Measurements from ENCODE around the gene FN1. TPM values are rescaled to one million over a fixed set of nuclear protein-coding genes. Genes with fewer than 3 reads are reported as not detected.

Gene FN1
- total RNA-seq, 6 experiments from 2014 or later: 938 to 2,279 (median 1,324) TPM

- WGBS (ENCODE audit: insufficient coverage, low coverage, low lambda C conversion rate, missing lambda C conversion rate): 47% methylated on average over 2 of the region's 2 CpGs
- Histone ChIP-seq H3K4me3 (no peak overlapping the region), H3K36me3 (no peaks in the 10 kb centered on the region), H3K27ac (no peak overlapping the region), H3K27me3 (no peaks in the 10 kb centered on the region), H3K9me3 (no peaks in the 10 kb centered on the region), H3K4me1 (no peaks in the 10 kb centered on the region)
- TF ChIP-seq POLR2A (IDR thresholded peaks at IDR 0.05): no peak
- no peak for TF ChIP-seq CTCF (IDR thresholded peaks at IDR 0.05)
- intact Hi-C loops (cut with DNase I): no loop called here
- ATAC-seq (no peak), DNase-seq (no peak)
These were observed 29.4 kb upstream of the FN1 start for GRCh38 chr2:215465256-215465655.

- Histone ChIP-seq H3K36me3 (no peaks in the 10 kb centered on the region), H3K27me3 (no peaks in the 10 kb centered on the region), H3K27ac (no peak overlapping the region), H3K4me1 (no peaks in the 10 kb centered on the region), H3K4me3 (no peak overlapping the region), H3K9me3 (no peaks in the 10 kb centered on the region)
- intact Hi-C loops (cut with DNase I): no loop called here
- TF ChIP-seq CTCF (IDR thresholded peaks at IDR 0.05) (no peak), POLR2A (IDR thresholded peaks at IDR 0.05) (no peak)
- WGBS (ENCODE audit: insufficient coverage, low coverage, low lambda C conversion rate, missing lambda C conversion rate): 84% methylated on average over 5 of the region's 5 CpGs
- ATAC-seq (no peak), DNase-seq (no peak)
These were observed 26.1 kb upstream of the FN1 start for GRCh38 chr2:215461836-215462532.

GRCh38 chr2:215460682-215461382, 25.0 kb upstream of the FN1 start:
- 72% methylated on average over 4 of the region's 4 CpGs for WGBS (ENCODE audit: insufficient coverage, low coverage, low lambda C conversion rate, missing lambda C conversion rate)
- Histone ChIP-seq H3K27ac (peak overlapping the region in 1 of 3 donors; percentile 4), H3K4me3 (no peak overlapping the region), H3K4me1 (no peaks in the 10 kb centered on the region), H3K9me3 (no peaks in the 10 kb centered on the region), H3K36me3 (no peaks in the 10 kb centered on the region), H3K27me3 (no peaks in the 10 kb centered on the region)
- TF ChIP-seq POLR2A (IDR thresholded peaks at IDR 0.05): no peak
- TF ChIP-seq CTCF (IDR thresholded peaks at IDR 0.05): no peak
- DNase-seq: no peak
- ATAC-seq: peak in 1 of 4 donors; percentile 33
- intact Hi-C loops (cut with DNase I): no loop called here

- Histone ChIP-seq H3K27me3 (no peaks in the 10 kb centered on the region), H3K4me3 (no peak overlapping the region), H3K36me3 (no peaks in the 10 kb centered on the region), H3K9me3 (no peaks in the 10 kb centered on the region), H3K27ac (no peak overlapping the region), H3K4me1 (no peaks in the 10 kb centered on the region)
- TF ChIP-seq CTCF (IDR thresholded peaks at IDR 0.05) (no peak), POLR2A (IDR thresholded peaks at IDR 0.05) (no peak)
- 68% methylated on average over 3 of the region's 3 CpGs for WGBS (ENCODE audit: insufficient coverage, low coverage, low lambda C conversion rate, missing lambda C conversion rate)
- no peak for ATAC-seq
- DNase-seq: no peak
- intact Hi-C loops (cut with DNase I): loop anchor here (10.0 kb wide), 1 partner anchor 459 kb away; no protein-coding TSS in a partner anchor
These were observed 20.1 kb upstream of the FN1 start for GRCh38 chr2:215455958-215456357.
